Keratinocyte (primary cell): ENCODE data around the gene DDX49. TPM values are rescaled to one million over a fixed set of nuclear protein-coding genes. Genes with fewer than 3 reads are reported as not detected.

ENCODE experiments used
- DNase-seq: peaks from one replicate; pipeline ENCODE4 v3.0.0-alpha.2; 2011; ENCODE audit warnings: low read depth, missing footprints, low spot score
- FAIRE-seq: peaks from 2 replicates; lab custom pipeline; 2011; peaks lifted over from hg19 to GRCh38; lab: Jason Lieb, UNC
- H2AFZ ChIP-seq: 2 replicates; pipeline ENCODE4 v1.6.0; 2012; ENCODE audit warnings: low read length, control low read depth, inconsistent platforms; ENCODE audit not compliant: control insufficient read depth
- H3K27ac ChIP-seq: 2 replicates; pipeline ENCODE4 v1.5.1; 2011; ENCODE audit warnings: low read length; ENCODE audit not compliant: control insufficient read depth, insufficient read depth
- H3K27me3 ChIP-seq: 3 replicates; pipeline ENCODE4 v1.6.0; 2011; ENCODE audit warnings: low read length; ENCODE audit not compliant: control insufficient read depth, insufficient read depth; ENCODE audit errors: extremely low read depth
- H3K36me3 ChIP-seq, 2 experiments: 2 replicates in 1 of 2; 3 replicates in 1 of 2; pipeline ENCODE4 v1.5.1; 2011; ENCODE audit warnings: low read length in 2 of 2, mild to moderate bottlenecking in 1 of 2; ENCODE audit not compliant: control insufficient read depth in 2 of 2, insufficient read depth in 2 of 2; ENCODE audit errors: extremely low read depth in 1 of 2
- H3K4me1 ChIP-seq: 3 replicates; pipeline ENCODE4 v1.5.1; 2011; ENCODE audit warnings: low read length; ENCODE audit not compliant: control insufficient read depth, insufficient read depth; ENCODE audit errors: extremely low read depth
- H3K4me2 ChIP-seq: 3 replicates; pipeline ENCODE4 v1.6.0; 2011; ENCODE audit warnings: low read depth, low read length; ENCODE audit not compliant: control insufficient read depth, insufficient read depth; ENCODE audit errors: extremely low read depth
- H3K4me3 ChIP-seq, 3 experiments: fragments of 200-600 bp in 1 of 3; sonication (generic) in 1 of 3; 2 replicates in 2 of 3; 3 replicates in 1 of 3; pipeline ENCODE4 v1.5.1; 2011 to 2016; ENCODE audit warnings: low read length in 3 of 3, mild to moderate bottlenecking in 3 of 3, control low read depth in 2 of 3, inconsistent platforms in 1 of 3, low read depth in 1 of 3, mixed read lengths in 1 of 3, mixed run types in 1 of 3, moderate library complexity in 1 of 3; ENCODE audit not compliant: control insufficient read depth in 2 of 3, insufficient read depth in 2 of 3; ENCODE audit errors: extremely low read depth in 1 of 3
- H3K79me2 ChIP-seq: 2 replicates; pipeline ENCODE4 v1.6.0; 2012; ENCODE audit warnings: low read length; ENCODE audit not compliant: control insufficient read depth, insufficient read depth
- H3K9ac ChIP-seq: 3 replicates; pipeline ENCODE4 v1.6.0; 2011; ENCODE audit warnings: low read length; ENCODE audit not compliant: control insufficient read depth, insufficient read depth; ENCODE audit errors: extremely low read depth
- H3K9me1 ChIP-seq: 3 replicates; pipeline ENCODE4 v1.6.0; 2011; ENCODE audit warnings: low read length; ENCODE audit not compliant: control insufficient read depth, insufficient read depth; ENCODE audit errors: extremely low read depth
- H3K9me3 ChIP-seq: 2 replicates; pipeline ENCODE4 v1.5.1; 2012; ENCODE audit warnings: low read depth, low read length; ENCODE audit not compliant: control insufficient read depth
- H4K20me1 ChIP-seq: 3 replicates; pipeline ENCODE4 v1.6.0; 2011; ENCODE audit warnings: low read length; ENCODE audit not compliant: control insufficient read depth, insufficient read depth; ENCODE audit errors: extremely low read depth
- EZH2 ChIP-seq: IDR thresholded peaks from one replicate; pipeline ENCODE4 v1.6.1; 2012; ENCODE audit warnings: inconsistent platforms, mild to moderate bottlenecking, low read length, moderate library complexity
- dilution Hi-C: fragments of 300-500 bp; cut with MboI; formaldehyde crosslinking; loops from one replicate; pipeline ENCODE4 v1.7.0; 2020; ENCODE audit warnings: low sequenced_read_pairs; ENCODE audit not compliant: extremely low pct_ligation_motif_present
- polyA plus RNA-seq, 5 experiments: library from polyadenylated mRNA; depleted of rRNA in 3 of 5; stranded (reverse) in 3 of 5; stranded (forward) in 1 of 5; unstranded in 1 of 5; fragments of >200 nt; gene quantifications; 1 replicate in 1 of 5; 2 replicates in 3 of 5; 3 replicates in 1 of 5; pipeline versions ENCODE4 v1.2.1 to v1.2.3, GENCODE V29; 2011 to 2012; ENCODE audit warnings: missing spikeins in 2 of 5, low read depth in 1 of 5, low replicate concordance in 1 of 5
- TF ChIP-seq, protein P1 (sequence below), 3 experiments: IDR thresholded peaks in 1 of 3; conservative IDR thresholded peaks in 1 of 3; optimal IDR thresholded peaks in 1 of 3; 2 replicates in 2 of 3; 3 replicates in 1 of 3; pipeline versions ENCODE3 to v1.5.1; 2011; ENCODE audit warnings: low read length in 3 of 3, mild to moderate bottlenecking in 3 of 3, moderate library complexity in 2 of 3, control low read depth in 1 of 3, inconsistent platforms in 1 of 3; ENCODE audit not compliant: insufficient read depth in 2 of 3; ENCODE audit errors: extremely low read depth in 1 of 3

DDX49 gene
- polyA plus RNA-seq, 1 donor (not counting 4 experiments of a cell fraction or from before 2014, with no cell fraction given) = 39.2 TPM

DNA sequence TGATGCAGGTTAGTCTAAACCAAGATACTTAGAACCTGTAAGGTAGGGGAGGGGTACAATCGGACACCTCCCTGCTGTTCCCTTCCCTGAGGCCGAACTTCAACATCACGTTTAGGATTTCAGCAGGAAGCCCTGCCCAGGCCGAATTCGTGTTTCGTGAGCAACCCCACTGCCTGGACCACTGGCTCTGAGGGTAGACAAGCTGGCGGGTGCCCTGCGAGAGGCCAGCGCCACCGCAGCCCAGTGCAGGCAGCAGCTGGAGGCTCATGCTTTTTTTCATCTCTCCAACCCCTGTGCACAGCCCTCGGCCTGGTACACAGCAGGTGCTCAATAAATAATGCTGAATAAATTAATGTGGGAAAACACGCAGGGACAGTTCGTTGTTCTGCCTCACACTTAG, 13.8 kb downstream of the DDX49 start:
- no peak overlapping the region for H3K4me2 ChIP-seq
- no peak overlapping the region for H3K9ac ChIP-seq
- H3K9me3 ChIP-seq = no peaks in the 10 kb centered on the region
- TF ChIP-seq, protein P1, sequence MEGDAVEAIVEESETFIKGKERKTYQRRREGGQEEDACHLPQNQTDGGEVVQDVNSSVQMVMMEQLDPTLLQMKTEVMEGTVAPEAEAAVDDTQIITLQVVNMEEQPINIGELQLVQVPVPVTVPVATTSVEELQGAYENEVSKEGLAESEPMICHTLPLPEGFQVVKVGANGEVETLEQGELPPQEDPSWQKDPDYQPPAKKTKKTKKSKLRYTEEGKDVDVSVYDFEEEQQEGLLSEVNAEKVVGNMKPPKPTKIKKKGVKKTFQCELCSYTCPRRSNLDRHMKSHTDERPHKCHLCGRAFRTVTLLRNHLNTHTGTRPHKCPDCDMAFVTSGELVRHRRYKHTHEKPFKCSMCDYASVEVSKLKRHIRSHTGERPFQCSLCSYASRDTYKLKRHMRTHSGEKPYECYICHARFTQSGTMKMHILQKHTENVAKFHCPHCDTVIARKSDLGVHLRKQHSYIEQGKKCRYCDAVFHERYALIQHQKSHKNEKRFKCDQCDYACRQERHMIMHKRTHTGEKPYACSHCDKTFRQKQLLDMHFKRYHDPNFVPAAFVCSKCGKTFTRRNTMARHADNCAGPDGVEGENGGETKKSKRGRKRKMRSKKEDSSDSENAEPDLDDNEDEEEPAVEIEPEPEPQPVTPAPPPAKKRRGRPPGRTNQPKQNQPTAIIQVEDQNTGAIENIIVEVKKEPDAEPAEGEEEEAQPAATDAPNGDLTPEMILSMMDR (optimal IDR thresholded peaks at IDR 0.05 in 1 of 3, IDR thresholded peaks at IDR 0.05 in 1 of 3, conservative IDR thresholded peaks at IDR 0.05 in 1 of 3; ENCODE audit: extremely low read depth in 1 of 3, insufficient read depth in 2 of 3, low read length in 3 of 3) = no peak
- no peak for TF ChIP-seq EZH2
- no peak overlapping the region for H3K27ac ChIP-seq
- no peak overlapping the region for H2AFZ ChIP-seq
- peaks cover 8% of the 10 kb centered on the region for H4K20me1 ChIP-seq
- H3K4me3 ChIP-seq = no peak overlapping the region
- dilution Hi-C loops = no loop called here
- DNase-seq (no peak), FAIRE-seq (no peak)
- H3K36me3 ChIP-seq = peaks cover 41 to 49% of the 10 kb centered on the region in 2 experiments
- peaks cover 24% of the 10 kb centered on the region for H3K79me2 ChIP-seq
- no peaks in the 10 kb centered on the region for H3K9me1 ChIP-seq
- no peaks in the 10 kb centered on the region for H3K27me3 ChIP-seq
- peaks cover 12% of the 10 kb centered on the region for H3K4me1 ChIP-seq

DNA sequence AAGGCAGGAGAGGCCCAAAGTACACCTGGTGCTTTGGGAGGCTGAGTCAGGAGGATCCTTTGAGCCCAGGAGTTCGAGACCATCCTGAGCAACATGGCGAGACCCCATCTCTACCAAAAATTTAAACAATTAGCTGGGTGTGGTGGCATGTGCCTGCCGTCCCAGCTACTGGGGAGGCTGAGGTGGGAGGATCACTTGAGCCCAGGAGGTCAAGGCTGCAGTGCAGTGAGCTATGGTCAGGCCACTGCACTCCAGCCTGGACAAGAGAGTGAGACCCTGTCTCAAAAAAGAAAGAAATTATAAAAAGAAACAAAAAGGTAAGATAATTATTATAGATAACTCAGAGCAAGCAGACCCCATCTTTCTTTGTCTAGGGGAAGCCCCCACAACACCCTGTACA, 19.6 kb downstream of the DDX49 start:
- H3K36me3 ChIP-seq = peaks cover 14 to 26% of the 10 kb centered on the region in 2 experiments
- dilution Hi-C loops = no loop called here

More for the DNA sequence above, 19.6 kb downstream of the DDX49 start:
- Histone ChIP-seq H3K4me1 (peaks cover 19% of the 10 kb centered on the region), H3K9me3 (no peaks in the 10 kb centered on the region), H3K4me2 (peak overlapping the region; percentile 91), H3K9me1 (no peaks in the 10 kb centered on the region), H3K4me3 (peak overlapping the region; percentile 89 to 96 (median 95)), H3K9ac (no peak overlapping the region), H4K20me1 (peaks cover 5% of the 10 kb centered on the region), H3K27ac (no peak overlapping the region), H3K79me2 (peaks cover 51% of the 10 kb centered on the region), H2AFZ (no peak overlapping the region), H3K27me3 (no peaks in the 10 kb centered on the region)
- no peak for DNase-seq
- no peak for FAIRE-seq
- TF ChIP-seq EZH2 = no peak
- TF ChIP-seq, protein P1 (optimal IDR thresholded peaks at IDR 0.05 in 1 of 3, IDR thresholded peaks at IDR 0.05 in 1 of 3, conservative IDR thresholded peaks at IDR 0.05 in 1 of 3; ENCODE audit: extremely low read depth in 1 of 3, insufficient read depth in 2 of 3, low read length in 3 of 3) = no peak
